H1 (cell line): ENCODE measurements around the gene GDPD4.

Experiments used
- CBX8 ChIP-seq: fragments of 300-800, 300-1000 bp; sonication (generic); IDR thresholded peaks from 2 replicates; pipeline ENCODE4 v1.7.1; 2016; ENCODE audit warnings: low read depth, low read length, borderline replicate concordance
- CHD2 ChIP-seq: IDR thresholded peaks from 2 replicates; pipeline ENCODE4 v1.6.1; 2012; ENCODE audit warnings: low read length, improper control_type of control experiment
- EZH2 ChIP-seq: fragments of 200-600 bp; sonication (generic); IDR thresholded peaks from 2 replicates; pipeline ENCODE4 v1.7.1; 2012; ENCODE audit warnings: low read depth, mild to moderate bottlenecking, moderate library complexity, low read length, inconsistent platforms; ENCODE audit not compliant: severe bottlenecking
- KDM1A ChIP-seq: fragments of 200-600, 300-600 bp; sonication (generic); IDR thresholded peaks from 2 replicates; pipeline ENCODE4 v1.7.1; 2016; ENCODE audit warnings: mild to moderate bottlenecking, low read length, borderline replicate concordance
- MAFK ChIP-seq: IDR thresholded peaks from 2 replicates; pipeline ENCODE4 v1.6.1; 2012; ENCODE audit warnings: low read depth, mild to moderate bottlenecking, improper control_type of control experiment, low read length
- POLR2A ChIP-seq, 2 experiments: IDR thresholded peaks; 1 replicate in 1 of 2; 2 replicates in 1 of 2; pipeline ENCODE4 v1.6.1; 2011; ENCODE audit warnings: low read depth in 2 of 2, low read length in 2 of 2, mild to moderate bottlenecking in 2 of 2; ENCODE audit errors: control extremely low read depth in 1 of 2
- RAD21 ChIP-seq, 2 experiments: IDR thresholded peaks in 1 of 2; conservative IDR thresholded peaks in 1 of 2; 2 replicates each; pipeline ENCODE4 v1.6.1; 2011; ENCODE audit warnings: low read depth in 2 of 2, low read length in 2 of 2, improper control_type of control experiment in 1 of 2, inconsistent platforms in 1 of 2, mild to moderate bottlenecking in 1 of 2, moderate library complexity in 1 of 2
- RBBP5 ChIP-seq: IDR thresholded peaks from 2 replicates; pipeline ENCODE4 v1.7.1; 2012; ENCODE audit warnings: low read depth, mild to moderate bottlenecking, inconsistent platforms, low read length, moderate library complexity, borderline replicate concordance
- RNF2 ChIP-seq: fragments of 200-900, 300-1000 bp; sonication (generic); IDR thresholded peaks from 2 replicates; pipeline ENCODE4 v1.7.1; 2016; ENCODE audit warnings: borderline replicate concordance, low read depth, mild to moderate bottlenecking, antibody characterized with exemption, low read length; ENCODE audit not compliant: poor library complexity, severe bottlenecking; ENCODE audit errors: missing control alignments
- TAF7 ChIP-seq: optimal IDR thresholded peaks from 2 replicates; pipeline ENCODE3; 2011; ENCODE audit warnings: low read depth, mild to moderate bottlenecking, inconsistent platforms, low read length, moderate library complexity, borderline replicate concordance
- TEAD4 ChIP-seq: IDR thresholded peaks from 2 replicates; pipeline ENCODE4 v1.6.1; 2012; ENCODE audit warnings: low read depth, low read length, inconsistent platforms, mixed read lengths
- TF ChIP-seq, protein P1 (sequence below), 3 experiments: IDR thresholded peaks; 1 replicate in 2 of 3; 2 replicates in 1 of 3; pipeline versions ENCODE4 v1.5.1 to v1.6.1; 2011; ENCODE audit warnings: low read length in 3 of 3, mild to moderate bottlenecking in 3 of 3, inconsistent platforms in 2 of 3, low read depth in 1 of 3, moderate library complexity in 1 of 3; ENCODE audit not compliant: insufficient read depth in 1 of 3; ENCODE audit errors: control extremely low read depth in 1 of 3

GRCh38 chr11:77183431-77183984 lies 118.0 kb downstream of the GDPD4 start:
- TF ChIP-seq, protein P1, sequence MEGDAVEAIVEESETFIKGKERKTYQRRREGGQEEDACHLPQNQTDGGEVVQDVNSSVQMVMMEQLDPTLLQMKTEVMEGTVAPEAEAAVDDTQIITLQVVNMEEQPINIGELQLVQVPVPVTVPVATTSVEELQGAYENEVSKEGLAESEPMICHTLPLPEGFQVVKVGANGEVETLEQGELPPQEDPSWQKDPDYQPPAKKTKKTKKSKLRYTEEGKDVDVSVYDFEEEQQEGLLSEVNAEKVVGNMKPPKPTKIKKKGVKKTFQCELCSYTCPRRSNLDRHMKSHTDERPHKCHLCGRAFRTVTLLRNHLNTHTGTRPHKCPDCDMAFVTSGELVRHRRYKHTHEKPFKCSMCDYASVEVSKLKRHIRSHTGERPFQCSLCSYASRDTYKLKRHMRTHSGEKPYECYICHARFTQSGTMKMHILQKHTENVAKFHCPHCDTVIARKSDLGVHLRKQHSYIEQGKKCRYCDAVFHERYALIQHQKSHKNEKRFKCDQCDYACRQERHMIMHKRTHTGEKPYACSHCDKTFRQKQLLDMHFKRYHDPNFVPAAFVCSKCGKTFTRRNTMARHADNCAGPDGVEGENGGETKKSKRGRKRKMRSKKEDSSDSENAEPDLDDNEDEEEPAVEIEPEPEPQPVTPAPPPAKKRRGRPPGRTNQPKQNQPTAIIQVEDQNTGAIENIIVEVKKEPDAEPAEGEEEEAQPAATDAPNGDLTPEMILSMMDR (IDR thresholded peaks at IDR 0.05; ENCODE audit: control extremely low read depth in 1 of 3, insufficient read depth in 1 of 3, low read depth in 1 of 3, low read length in 3 of 3), result no peak
- TF ChIP-seq TAF7 (no peak), EZH2 (no peak), CBX8 (no peak), RNF2 (no peak), RAD21 (IDR thresholded peaks at IDR 0.05 in 1 of 2, conservative IDR thresholded peaks at IDR 0.05 in 1 of 2; ENCODE audit: low read depth in 2 of 2, low read length in 2 of 2) (no peak), MAFK (no peak), TEAD4 (no peak), POLR2A (IDR thresholded peaks at IDR 0.05; ENCODE audit: control extremely low read depth in 1 of 2, low read depth in 2 of 2, low read length in 2 of 2) (no peak), KDM1A (no peak), RBBP5 (no peak), CHD2 (no peak)
